Activated T-cell treated with anti-CD3 and anti-CD28 coated beads, Interleukin-2, amount 50 U/mL, for 72 hours (primary cell): ENCODE data around the gene GET4. TPM values are rescaled to one million over a fixed set of nuclear protein-coding genes. Genes with fewer than 3 reads are reported as not detected.
"Not testable (repeated sequence)": the region's sequence is repeated elsewhere in the genome, so short reads cannot be mapped to it uniquely, and the experiment has no call there.

Experiments used
- ATAC-seq, 2 donors: fragments of 150-1000 bp; cut with Tn5 transposase; replicated peaks in 1 of 2; 2 replicates each; pipeline ENCODE4 v1.10.0; 2021; ENCODE audit warnings: moderate library complexity in 2 of 2, mild to moderate bottlenecking in 1 of 2
- DNase-seq, 2 donors: peaks; one replicate each; pipeline ENCODE4 v3.0.0; 2021 to 2022; ENCODE audit warnings: mixed read lengths in 1 of 2
- H3K27ac Mint-ChIP-seq: one replicate; pipeline ENCODE4 v1.8.0; 2022; ENCODE audit warnings: mild to moderate bottlenecking, moderate library complexity, mixed read lengths
- H3K27me3 Mint-ChIP-seq: one replicate; pipeline ENCODE4 v1.8.0; 2022; ENCODE audit warnings: low read depth, mixed read lengths
- H3K36me3 Mint-ChIP-seq, 2 donors: one replicate each; pipeline ENCODE4 v1.8.0; 2022; ENCODE audit warnings: mixed read lengths in 2 of 2, mild to moderate bottlenecking in 1 of 2; ENCODE audit not compliant: insufficient read depth in 2 of 2
- H3K4me1 Mint-ChIP-seq: one replicate; pipeline ENCODE4 v1.8.0; 2022; ENCODE audit warnings: low read depth, mixed read lengths
- H3K4me3 Mint-ChIP-seq, 2 donors: one replicate each; pipeline ENCODE4 v1.8.0; 2022; ENCODE audit warnings: mild to moderate bottlenecking in 2 of 2, mixed read lengths in 2 of 2, moderate library complexity in 2 of 2
- H3K9me3 Mint-ChIP-seq, 2 donors: one replicate each; pipeline ENCODE4 v1.8.0; 2022; ENCODE audit warnings: mixed read lengths in 2 of 2
- total RNA-seq, 2 donors: library from RNA; stranded (reverse); gene quantifications; one replicate each; pipeline ENCODE4 v1.2.3, GENCODE V29; 2022

Gene GET4
- total RNA-seq, 2 donors from 2014 or later, result 33.8 to 34.9 TPM

GRCh38 chr7:837001-837400 lies 39.4 kb upstream of the GET4 start:
- peaks cover 38% of the 10 kb centered on the region for H3K4me1 Mint-ChIP-seq
- H3K27ac Mint-ChIP-seq, result peak overlapping the region; percentile 39

GRCh38 chr7:840001-840600 lies 36.3 kb upstream of the GET4 start:
- Mint-ChIP-seq H3K4me3 (no peak overlapping the region), H3K27me3 (no peaks in the 10 kb centered on the region), H3K4me1 (peaks cover 15% of the 10 kb centered on the region), H3K9me3 (no peaks in the 10 kb centered on the region), H3K36me3 (peaks cover 4 to 5% of the 10 kb centered on the region in 2 donors), H3K27ac (no peak overlapping the region)
- ATAC-seq (no peak), DNase-seq (no peak)

More at GRCh38 chr7:837001-837400, 39.4 kb upstream of the GET4 start:
- Mint-ChIP-seq H3K9me3 (no peaks in the 10 kb centered on the region), H3K4me3 (no peak overlapping the region), H3K27me3 (no peaks in the 10 kb centered on the region), H3K36me3 (peaks cover 5 to 10% of the 10 kb centered on the region in 2 donors)
- ATAC-seq (no peak), DNase-seq (no peak)

GRCh38 chr7:841943-842342 lies 34.4 kb upstream of the GET4 start:
- no peak for DNase-seq
- Mint-ChIP-seq H3K27ac (no peak overlapping the region), H3K4me3 (no peak overlapping the region), H3K9me3 (no peaks in the 10 kb centered on the region), H3K27me3 (no peaks in the 10 kb centered on the region), H3K36me3 (peaks cover 4 to 5% of the 10 kb centered on the region in 2 donors), H3K4me1 (no peaks in the 10 kb centered on the region)
- no peak for ATAC-seq

GRCh38 chr7:842431-843031 lies 33.8 kb upstream of the GET4 start:
- no peaks in the 10 kb centered on the region for H3K9me3 Mint-ChIP-seq
- no peak overlapping the region for H3K27ac Mint-ChIP-seq
- H3K4me1 Mint-ChIP-seq, result no peaks in the 10 kb centered on the region
- ATAC-seq (no peak), DNase-seq (no peak)
- peaks cover 4 to 5% of the 10 kb centered on the region in 2 donors for H3K36me3 Mint-ChIP-seq
- H3K27me3 Mint-ChIP-seq, result no peaks in the 10 kb centered on the region
- no peak overlapping the region for H3K4me3 Mint-ChIP-seq

- Mint-ChIP-seq H3K27me3 (no peaks in the 10 kb centered on the region), H3K9me3 (no peaks in the 10 kb centered on the region), H3K36me3 (peaks cover 4 to 6% of the 10 kb centered on the region in 2 donors), H3K4me3 (no peak overlapping the region), H3K27ac (no peak overlapping the region), H3K4me1 (no peaks in the 10 kb centered on the region)
- no peak for DNase-seq
- ATAC-seq, result no peak
Measured at GRCh38 chr7:843230-843629, 33.1 kb upstream of the GET4 start.

- Mint-ChIP-seq H3K36me3 (peaks cover 3 to 10% of the 10 kb centered on the region in 2 donors), H3K27ac (no peak overlapping the region), H3K27me3 (no peaks in the 10 kb centered on the region), H3K4me3 (no peak overlapping the region), H3K9me3 (no peaks in the 10 kb centered on the region), H3K4me1 (no peaks in the 10 kb centered on the region)
- DNase-seq (no peak), ATAC-seq (no peak)
Measured at GRCh38 chr7:844043-844442, 32.3 kb upstream of the GET4 start.

DNA sequence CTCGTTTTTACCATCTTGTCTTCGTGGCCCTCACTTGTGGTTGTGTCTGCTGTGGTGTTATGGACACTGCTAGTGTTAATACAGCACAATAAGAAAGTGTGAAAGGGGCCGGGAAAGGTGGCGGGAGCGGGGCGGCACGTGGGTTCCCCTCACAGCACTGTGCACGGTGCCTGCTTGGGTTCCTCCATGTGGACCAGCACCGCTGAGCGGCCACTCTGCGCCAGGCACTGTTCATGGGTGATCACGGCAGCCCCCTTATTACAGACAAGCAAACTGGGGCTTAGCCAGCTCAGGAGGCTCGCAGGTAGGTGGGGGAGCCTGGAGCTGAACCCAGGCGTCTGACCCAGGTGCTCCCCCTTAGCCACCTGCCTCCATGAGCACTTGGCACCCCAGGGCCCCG lies 31.8 kb upstream of the GET4 start:
- Mint-ChIP-seq H3K27me3 (no peaks in the 10 kb centered on the region), H3K4me3 (no peak overlapping the region)

GRCh38 chr7:845091-845490 lies 31.3 kb upstream of the GET4 start:
- Mint-ChIP-seq H3K4me1 (no peaks in the 10 kb centered on the region), H3K4me3 (no peak overlapping the region), H3K27me3 (no peaks in the 10 kb centered on the region), H3K9me3 (no peaks in the 10 kb centered on the region), H3K36me3 (peaks cover 1 to 12% of the 10 kb centered on the region in 2 donors), H3K27ac (no peak overlapping the region)
- DNase-seq (no peak), ATAC-seq (no peak)

More for the DNA sequence above, 31.8 kb upstream of the GET4 start:
- H3K4me1 Mint-ChIP-seq, result no peaks in the 10 kb centered on the region
- ATAC-seq (no peak), DNase-seq (no peak)
- peaks cover 1 to 14% of the 10 kb centered on the region in 2 donors for H3K36me3 Mint-ChIP-seq
- H3K9me3 Mint-ChIP-seq, result no peaks in the 10 kb centered on the region
- H3K27ac Mint-ChIP-seq, result no peak overlapping the region

- no peaks in the 10 kb centered on the region for H3K4me1 Mint-ChIP-seq
- H3K9me3 Mint-ChIP-seq, result no peaks in the 10 kb centered on the region
- no peak for DNase-seq
- ATAC-seq, result no peak
- no peak overlapping the region for H3K4me3 Mint-ChIP-seq
- H3K27ac Mint-ChIP-seq, result no peak overlapping the region
- H3K27me3 Mint-ChIP-seq, result no peaks in the 10 kb centered on the region
- H3K36me3 Mint-ChIP-seq, result peaks cover 1 to 12% of the 10 kb centered on the region in 2 donors
Measured at GRCh38 chr7:845731-846130, 30.6 kb upstream of the GET4 start.

DNA sequence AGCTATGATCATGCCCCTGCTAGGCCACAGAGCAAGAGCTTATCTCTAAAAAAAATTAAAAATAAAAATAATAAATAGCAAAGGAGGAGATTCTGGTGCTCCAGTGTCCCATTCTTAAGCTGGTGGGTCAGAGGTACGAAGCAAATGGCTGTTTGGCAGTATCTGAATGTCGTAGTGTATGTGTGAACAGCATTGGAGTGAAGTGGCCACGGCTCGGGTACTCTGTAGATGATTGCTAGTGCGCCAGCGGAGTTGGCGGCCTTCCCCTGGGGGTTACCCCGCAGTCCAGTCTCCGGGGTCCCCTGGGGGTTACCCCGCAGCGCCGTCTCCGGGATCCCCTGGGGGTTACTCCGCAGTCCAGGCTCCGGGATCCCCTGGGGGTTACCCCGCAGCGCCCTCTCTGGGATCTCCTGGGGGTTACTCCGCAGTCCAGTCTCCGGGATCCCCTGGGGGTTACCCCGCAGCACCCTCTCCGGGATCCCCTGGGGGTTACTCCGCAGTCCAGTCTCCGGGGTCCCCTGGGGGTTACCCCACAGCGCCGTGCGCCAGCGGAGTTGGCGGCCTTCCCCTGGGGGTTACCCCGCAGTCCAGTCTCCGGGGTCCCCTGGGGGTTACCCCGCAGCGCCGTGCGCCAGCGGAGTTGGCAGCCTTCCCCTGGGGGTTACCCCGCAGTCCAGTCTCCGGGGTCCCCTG lies 29.2 kb upstream of the GET4 start:
- not testable (repeated sequence) for H3K9me3 Mint-ChIP-seq, DNase-seq, H3K27ac Mint-ChIP-seq, H3K27me3 Mint-ChIP-seq, ATAC-seq, H3K4me1 Mint-ChIP-seq, H3K4me3 Mint-ChIP-seq
- H3K36me3 Mint-ChIP-seq, result peaks cover 1 to 12% of the 10 kb centered on the region in 2 donors

- not testable (repeated sequence) for H3K4me1 Mint-ChIP-seq
Measured at GRCh38 chr7:847728-848127, 28.6 kb upstream of the GET4 start.

DNA sequence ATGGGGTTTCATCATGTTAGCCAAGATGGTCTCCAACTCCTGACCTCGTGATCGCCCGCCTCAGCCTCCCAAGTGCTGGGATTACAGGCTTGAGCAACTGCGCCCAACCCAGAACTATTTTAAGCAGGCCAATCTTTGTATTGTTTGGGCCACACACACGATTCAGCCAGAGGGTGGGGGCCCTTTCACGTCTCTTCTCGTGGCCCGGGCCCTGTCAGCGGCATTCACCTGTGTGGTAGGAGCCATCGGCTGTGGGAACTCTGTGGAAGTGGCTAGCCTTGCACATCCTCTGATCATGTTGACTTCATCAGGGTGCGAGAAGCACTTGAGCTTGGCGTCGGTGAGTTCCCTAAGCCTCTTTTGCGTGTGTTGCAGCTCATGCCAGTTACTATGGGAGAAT lies 27.2 kb upstream of the GET4 start:
- Mint-ChIP-seq H3K27me3 (no peaks in the 10 kb centered on the region), H3K36me3 (peaks cover 1 to 14% of the 10 kb centered on the region in 2 donors), H3K27ac (no peak overlapping the region), H3K4me3 (no peak overlapping the region), H3K4me1 (no peaks in the 10 kb centered on the region), H3K9me3 (no peaks in the 10 kb centered on the region)
- ATAC-seq (no peak), DNase-seq (no peak)

More at GRCh38 chr7:847728-848127, 28.6 kb upstream of the GET4 start:
- DNase-seq, H3K27me3 Mint-ChIP-seq, H3K4me3 Mint-ChIP-seq, H3K9me3 Mint-ChIP-seq, ATAC-seq, H3K27ac Mint-ChIP-seq: not testable (repeated sequence)
- H3K36me3 Mint-ChIP-seq, result peaks cover 1 to 12% of the 10 kb centered on the region in 2 donors

DNA sequence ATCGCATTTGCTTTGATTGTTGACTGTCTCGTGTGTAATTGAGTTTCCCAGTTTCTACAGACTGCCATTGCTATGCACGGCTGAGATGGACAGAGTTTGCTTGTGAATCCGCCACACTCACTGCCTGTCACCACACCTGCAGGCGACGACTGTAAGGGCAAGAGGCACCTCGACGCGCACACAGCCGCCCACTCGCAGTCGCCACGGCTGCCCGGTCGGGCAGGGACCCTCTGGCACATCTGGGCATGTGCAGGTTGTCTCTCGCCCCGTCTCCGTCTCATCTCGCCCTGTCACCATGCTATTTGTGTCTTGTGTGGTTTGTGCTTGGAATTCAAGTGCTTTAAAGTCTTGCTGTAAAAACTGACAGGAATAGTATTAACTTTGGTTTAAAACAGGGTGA lies 26.6 kb upstream of the GET4 start:
- ATAC-seq (no peak), DNase-seq (no peak)
- Mint-ChIP-seq H3K4me3 (no peak overlapping the region), H3K27ac (no peak overlapping the region), H3K9me3 (no peaks in the 10 kb centered on the region), H3K27me3 (no peaks in the 10 kb centered on the region), H3K4me1 (no peaks in the 10 kb centered on the region), H3K36me3 (peaks cover 1 to 14% of the 10 kb centered on the region in 2 donors)
